Activated CD8-positive, alpha-beta memory T cell treated with anti-CD3 and anti-CD28 coated beads for 48 hours (primary cell): ENCODE results near the gene GNA14.
A peak's percentile ranks its signal among the peaks of the same experiment; 100 is the strongest.
"Not testable (repeated sequence)": the region's sequence is repeated elsewhere in the genome, so short reads cannot be mapped to it uniquely, and the experiment has no call there.

ENCODE experiments used
- DNase-seq, 3 experiments: peaks; one replicate each; pipeline ENCODE4 v3.0.0-alpha.2; 2020; ENCODE audit warnings: low read depth in 2 of 3, low spot score in 2 of 3

GNA14 gene

GRCh38 chr9:77648234-77649108 is at the start of gene GNA14:
Gene GNA14 (minus strand): TSS chr9:77648322. CDS start chr9:77647793, 529 bp downstream.
- peak in 1 of 3 experiments; percentile 5 for DNase-seq

GRCh38 chr9:77697238-77697984 is 49.3 kb upstream of the GNA14 start:
- DNase-seq = no peak

DNA sequence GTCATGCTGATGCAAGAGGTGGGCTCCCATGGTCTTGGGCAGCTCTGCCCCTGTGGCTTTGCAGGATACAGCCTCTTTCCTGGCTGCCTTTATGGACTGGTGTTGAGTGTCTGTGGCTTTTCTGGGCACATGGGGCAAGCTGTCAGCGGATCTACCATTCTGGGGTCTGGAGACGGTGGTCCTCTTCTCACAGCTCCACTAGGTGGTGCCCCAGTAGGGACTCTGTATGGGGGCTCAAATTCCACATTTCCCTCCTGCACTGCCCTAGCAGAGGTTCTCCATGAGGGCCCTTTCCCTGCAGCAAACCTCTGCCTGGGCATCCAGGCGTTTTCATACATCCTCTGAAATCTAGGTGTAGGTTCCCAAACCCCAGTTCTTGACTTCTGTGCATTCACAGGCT is 42.6 kb upstream of the GNA14 start:
- not testable (repeated sequence) for DNase-seq

- not testable (repeated sequence) for DNase-seq
These were observed 42.0 kb upstream of the GNA14 start for GRCh38 chr9:77690119-77690518.

DNA sequence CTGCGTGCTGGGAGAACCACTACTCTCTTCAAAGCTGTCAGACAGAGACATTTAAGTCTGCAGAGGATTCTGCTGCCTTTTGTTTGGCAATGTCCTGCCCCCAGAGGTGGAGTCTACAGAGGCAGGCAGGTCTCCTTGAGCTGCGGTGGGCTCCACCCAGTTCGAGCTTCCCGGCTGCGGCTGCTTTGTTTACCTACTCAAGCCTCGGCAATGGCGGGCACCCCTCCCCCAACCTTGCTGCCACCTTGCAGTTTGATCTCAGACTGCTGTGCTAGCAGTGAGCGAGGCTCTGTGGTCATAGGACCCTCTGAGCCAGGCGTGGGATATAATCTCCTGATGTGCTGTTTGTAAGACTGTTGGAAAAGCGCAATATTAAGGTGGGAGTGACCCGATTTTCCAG is 39.6 kb upstream of the GNA14 start:
- not testable (repeated sequence) for DNase-seq

DNA sequence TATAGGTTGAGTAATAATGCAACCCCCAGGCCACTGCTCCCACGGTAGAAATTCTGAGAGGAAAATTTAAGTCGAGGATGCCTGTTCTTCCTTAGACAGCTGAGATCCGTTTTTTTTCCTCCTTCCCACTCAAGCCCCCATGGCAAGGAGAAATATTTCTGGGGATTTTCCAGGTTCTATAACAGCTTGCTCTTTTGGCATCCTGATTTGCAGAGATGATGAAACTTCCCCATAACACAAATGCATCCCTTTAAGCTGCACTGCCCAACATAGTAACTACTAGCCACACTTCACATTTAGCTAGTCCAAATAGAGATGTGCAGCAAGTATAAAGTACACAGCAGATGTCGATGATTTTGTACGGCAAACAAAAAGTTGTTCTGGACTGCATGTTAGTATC is 32.5 kb upstream of the GNA14 start:
- no peak for DNase-seq

GRCh38 chr9:77679661-77680368 is 31.7 kb upstream of the GNA14 start:
- no peak for DNase-seq

- no peak for DNase-seq
These were observed 31.0 kb upstream of the GNA14 start for GRCh38 chr9:77679088-77679487.

DNA sequence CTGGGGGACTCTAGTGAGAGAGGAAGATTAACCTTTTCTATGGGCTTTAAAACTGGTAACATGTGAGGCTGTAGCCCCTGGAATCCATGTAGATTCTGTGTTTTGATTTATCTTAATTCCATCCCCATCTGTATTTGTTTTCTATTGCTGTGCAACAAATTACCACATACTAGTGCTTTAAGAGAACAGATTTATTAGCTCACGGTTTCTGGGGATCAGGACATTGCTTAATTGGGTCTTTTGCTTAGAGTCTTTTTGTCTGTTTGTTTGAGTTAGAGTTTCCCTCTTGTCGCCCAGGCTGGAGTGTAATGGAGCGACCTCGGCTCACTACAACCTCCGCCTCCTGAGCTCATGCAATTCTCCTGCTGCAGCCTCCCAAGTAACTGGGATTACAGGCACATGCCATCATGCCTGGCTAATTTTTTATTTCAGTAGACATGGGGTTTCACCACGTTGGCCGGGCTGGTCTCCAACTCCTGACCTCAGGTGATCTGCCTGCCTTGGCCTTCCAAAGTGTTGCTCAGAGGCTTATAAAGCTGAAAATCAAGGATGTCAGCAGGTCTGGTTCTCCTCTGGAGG is 29.9 kb upstream of the GNA14 start:
- DNase-seq = no peak

DNA sequence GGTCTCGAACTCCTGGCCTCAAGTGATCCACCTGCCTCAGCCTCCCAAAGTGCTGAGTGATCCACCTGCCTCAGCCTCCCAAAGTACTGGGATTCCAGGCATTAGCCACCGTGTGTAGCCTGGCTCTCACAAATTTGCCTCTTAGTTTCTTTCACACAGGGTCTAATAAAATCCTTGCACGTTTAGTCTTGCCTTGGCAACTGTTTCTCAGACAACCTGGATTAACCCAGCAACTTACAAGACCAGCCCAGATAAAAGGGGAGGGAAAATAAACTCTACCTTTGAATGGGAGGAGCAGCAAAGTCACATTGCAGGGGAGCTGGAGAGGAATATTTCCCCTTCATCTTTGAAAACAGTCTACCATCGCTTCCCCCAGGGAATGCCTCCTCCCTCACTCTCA is 29.3 kb upstream of the GNA14 start:
- no peak for DNase-seq

DNA sequence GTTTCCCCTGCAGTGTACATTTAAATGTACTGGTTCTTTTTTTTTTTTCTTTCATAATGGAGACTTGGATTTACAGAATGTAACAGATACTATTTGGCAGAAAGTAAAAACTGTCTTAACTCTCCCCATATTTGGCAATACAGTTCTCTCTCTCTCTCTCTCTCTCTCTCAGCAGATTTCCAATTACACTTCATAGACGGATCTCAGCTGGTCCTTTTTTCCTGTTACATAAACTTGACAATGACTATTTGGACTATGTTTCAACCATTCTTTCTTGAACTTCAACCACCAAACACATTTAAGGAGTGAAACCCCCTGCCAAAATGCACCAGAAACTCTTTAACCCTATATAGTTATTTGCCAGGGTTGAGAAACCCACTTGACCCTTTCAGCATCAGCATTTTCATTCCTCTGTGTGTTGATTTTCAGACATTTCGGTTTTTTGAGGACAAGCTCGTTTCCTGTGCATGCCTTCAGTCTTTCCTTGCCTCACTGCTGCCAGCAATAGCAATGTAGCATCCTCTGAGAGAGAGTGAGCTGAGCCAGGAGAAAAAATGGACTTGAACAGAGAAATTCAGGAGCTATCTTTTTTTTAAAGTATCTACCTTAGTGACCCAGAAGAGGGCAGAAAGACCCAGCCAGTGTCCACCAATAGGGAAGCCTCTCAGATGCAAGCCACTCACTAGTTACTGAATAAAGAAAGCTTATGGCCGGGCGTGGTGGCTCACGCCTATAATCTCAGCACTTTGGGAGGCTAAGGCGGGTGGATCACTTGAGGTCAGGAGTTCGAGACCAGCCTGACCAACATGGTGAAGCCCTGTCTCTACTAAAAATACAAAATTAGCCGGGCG is 26.0 kb upstream of the GNA14 start:
- DNase-seq = no peak

- no peak for DNase-seq
These were observed 24.1 kb upstream of the GNA14 start for GRCh38 chr9:77672183-77672582.

DNA sequence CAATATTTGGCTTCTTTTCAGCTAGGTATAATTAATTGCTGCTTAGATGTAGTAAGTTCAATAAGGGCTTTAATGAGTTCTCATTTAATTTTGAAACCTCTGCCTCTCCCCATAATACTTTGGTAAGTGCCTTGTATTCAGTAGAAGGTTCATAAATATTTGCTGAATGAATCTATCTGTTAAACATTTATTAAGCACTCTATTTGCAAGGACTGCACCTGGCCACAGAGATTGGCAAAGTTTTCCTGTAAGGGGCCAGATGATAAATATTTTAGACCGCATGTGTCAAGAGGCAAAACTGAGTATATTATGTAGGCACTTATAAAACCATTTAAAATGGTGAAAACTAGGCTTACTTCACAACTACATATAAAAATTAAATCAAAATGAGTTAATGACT is 19.0 kb upstream of the GNA14 start:
- DNase-seq = no peak

DNA sequence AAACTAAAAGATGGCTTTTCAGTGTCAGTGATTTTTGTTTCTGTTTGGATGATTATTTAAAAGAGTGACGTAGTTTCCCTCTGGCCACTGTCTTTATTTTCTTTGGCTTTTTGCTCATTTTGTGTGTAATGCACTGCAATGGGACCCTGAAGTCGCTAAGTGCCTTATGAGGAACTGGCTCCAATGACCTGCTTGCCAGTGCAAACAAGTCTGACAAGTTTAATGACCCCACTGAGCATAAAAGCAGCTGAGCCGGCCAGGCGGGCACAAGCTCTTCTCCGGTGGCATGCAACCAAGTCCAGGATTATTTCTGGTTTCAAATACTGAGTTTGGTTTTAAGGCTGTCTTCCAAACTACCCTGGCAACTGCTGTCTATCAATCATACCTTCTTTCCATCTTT is 15.6 kb upstream of the GNA14 start:
- no peak for DNase-seq

- DNase-seq = no peak
These were observed 13.5 kb upstream of the GNA14 start for GRCh38 chr9:77661566-77662085.

- DNase-seq = no peak
These were observed 11.8 kb upstream of the GNA14 start for GRCh38 chr9:77659926-77660325.

DNA sequence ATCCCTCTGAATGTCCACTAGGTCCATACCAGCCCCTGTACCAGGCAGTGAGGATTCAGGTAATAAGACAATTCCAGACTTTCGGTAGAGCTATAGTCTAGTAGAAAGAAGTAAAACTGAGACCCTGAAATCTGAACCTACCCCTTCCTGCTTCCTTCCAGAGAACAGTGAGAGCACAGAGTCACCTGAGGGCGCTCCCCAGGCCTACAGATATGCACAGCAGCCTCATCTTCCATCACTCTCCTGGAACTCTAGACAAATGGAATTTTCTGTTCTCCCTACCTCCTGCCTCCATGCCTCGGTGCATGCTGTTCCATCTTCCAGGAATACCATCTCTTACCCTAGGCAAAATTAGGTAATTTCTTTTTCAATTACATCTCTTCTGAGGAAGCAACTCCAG is 3.1 kb upstream of the GNA14 start:
- DNase-seq = no peak

DNA sequence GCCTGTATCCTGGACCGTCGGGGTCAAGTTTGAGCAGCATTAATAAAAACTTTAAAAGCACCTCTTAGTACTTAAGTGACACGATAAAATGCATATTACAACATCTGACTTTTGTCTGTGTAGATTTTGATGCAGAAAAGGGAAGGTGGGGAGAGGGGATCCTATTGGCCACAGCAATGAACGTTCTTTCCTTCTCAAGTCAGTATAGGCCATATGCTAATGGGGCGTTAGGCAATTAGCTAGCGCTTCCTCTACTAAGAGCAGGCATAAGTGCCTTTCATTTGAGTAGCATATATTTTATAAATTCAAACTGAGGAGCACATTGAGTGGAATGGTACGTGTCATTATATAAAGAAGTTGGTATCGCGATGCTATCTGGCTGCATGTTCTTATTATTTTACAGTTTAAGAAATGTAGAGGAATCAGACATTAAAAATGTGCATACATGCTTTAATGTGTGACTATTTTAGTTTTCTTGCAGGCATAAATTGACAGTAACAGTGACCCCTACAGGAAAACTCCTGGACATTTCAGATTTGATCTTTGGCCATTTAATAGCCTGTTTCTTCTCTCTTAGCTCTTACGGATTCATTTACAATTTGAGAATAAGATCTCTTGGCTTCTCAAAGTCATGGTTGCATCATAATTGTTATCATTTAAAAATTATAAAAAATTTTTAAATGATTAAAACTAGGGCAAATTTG is 1.1 kb upstream of the GNA14 start:
- DNase-seq = no peak
